CD14-positive monocyte (primary cell): Measurements from ENCODE around the gene CAPN14. TPM values are rescaled to one million over a fixed set of nuclear protein-coding genes. Genes with fewer than 3 reads are reported as not detected.
A peak's percentile ranks its signal among the peaks of the same experiment; 100 is the strongest.

Experiments
- DNase-seq, 3 donors: peaks; one replicate each; pipeline ENCODE4 v3.0.0-alpha.2; 2011 to 2022
- H2AFZ ChIP-seq: 2 replicates; pipeline ENCODE4 v1.6.0; 2012; ENCODE audit warnings: mild to moderate bottlenecking, low read depth, low read length, inconsistent platforms; ENCODE audit not compliant: insufficient read depth, poor library complexity, severe bottlenecking
- H3K27ac ChIP-seq, 2 donors: 1 replicate in 1 of 2; 2 replicates in 1 of 2; pipeline ENCODE4 v1.5.1; 2012 to 2013; ENCODE audit warnings: low read length in 2 of 2, control low read depth in 1 of 2, inconsistent platforms in 1 of 2, low read depth in 1 of 2, mild to moderate bottlenecking in 1 of 2
- H3K27me3 ChIP-seq, 2 donors: one replicate each; pipeline versions ENCODE4 v1.6.0 to v1.6.1; 2011 to 2013; ENCODE audit warnings: low read length in 2 of 2; ENCODE audit not compliant: control insufficient read depth in 2 of 2, insufficient read depth in 2 of 2
- H3K36me3 ChIP-seq, 2 donors: replicated peaks in 1 of 2; 1 replicate in 1 of 2; 2 replicates in 1 of 2; pipeline versions ENCODE4 v1.5.1 to v1.6.1; 2012 to 2013; ENCODE audit warnings: low read length in 2 of 2, control low read depth in 1 of 2, inconsistent platforms in 1 of 2, mild to moderate bottlenecking in 1 of 2; ENCODE audit not compliant: insufficient read depth in 2 of 2, control insufficient read depth in 1 of 2
- H3K4me1 ChIP-seq, 2 donors: 1 replicate in 1 of 2; 2 replicates in 1 of 2; pipeline versions ENCODE4 v1.5.1 to v1.6.1; 2012 to 2013; ENCODE audit warnings: low read length in 2 of 2, control low read depth in 1 of 2, inconsistent platforms in 1 of 2, mild to moderate bottlenecking in 1 of 2, moderate library complexity in 1 of 2; ENCODE audit not compliant: insufficient read depth in 2 of 2, control insufficient read depth in 1 of 2
- H3K4me2 ChIP-seq: replicated peaks from 2 replicates; pipeline ENCODE3; 2012; ENCODE audit warnings: low read length, moderate library complexity, mild to moderate bottlenecking; ENCODE audit not compliant: poor library complexity, severe bottlenecking; ENCODE audit errors: extremely low read depth
- H3K4me3 ChIP-seq, 3 experiments: fragments of 200-600 bp in 1 of 3; sonication (generic) in 1 of 3; replicated peaks in 1 of 3; 1 replicate in 2 of 3; 2 replicates in 1 of 3; pipeline ENCODE4 v1.5.1; 2011 to 2013; ENCODE audit warnings: low read length in 3 of 3, mild to moderate bottlenecking in 3 of 3, control low read depth in 2 of 3, low read depth in 2 of 3, inconsistent platforms in 1 of 3, moderate library complexity in 1 of 3
- H3K79me2 ChIP-seq: 2 replicates; pipeline ENCODE4 v1.6.0; 2012; ENCODE audit warnings: mild to moderate bottlenecking, control low read depth, inconsistent platforms, low read length, moderate library complexity; ENCODE audit not compliant: insufficient read depth
- H3K9ac ChIP-seq: 2 replicates; pipeline ENCODE4 v1.6.0; 2017; ENCODE audit warnings: low read length, mild to moderate bottlenecking; ENCODE audit not compliant: insufficient read depth, poor library complexity, severe bottlenecking
- H3K9me3 ChIP-seq, 2 donors: replicated peaks in 1 of 2; 1 replicate in 1 of 2; 2 replicates in 1 of 2; pipeline versions ENCODE4 v1.5.1 to v1.6.1; 2012 to 2013; ENCODE audit warnings: low read length in 2 of 2, control low read depth in 1 of 2; ENCODE audit not compliant: control insufficient read depth in 1 of 2, insufficient read depth in 1 of 2
- H4K20me1 ChIP-seq: 2 replicates; pipeline ENCODE4 v1.6.0; 2012; ENCODE audit warnings: mild to moderate bottlenecking, low read length, control low read depth, moderate library complexity; ENCODE audit not compliant: insufficient read depth
- H3K27ac Mint-ChIP-seq, 7 donors: one replicate each; pipeline ENCODE4 v1.8.0; 2020; ENCODE audit warnings: mild to moderate bottlenecking in 7 of 7, mixed read lengths in 7 of 7, moderate library complexity in 6 of 7, inconsistent platforms in 2 of 7
- H3K27me3 Mint-ChIP-seq, 3 donors: one replicate each; pipeline ENCODE4 v1.8.0; 2021 to 2022; ENCODE audit warnings: low read depth in 3 of 3, mild to moderate bottlenecking in 3 of 3, mixed read lengths in 3 of 3, moderate library complexity in 3 of 3, inconsistent platforms in 1 of 3
- H3K36me3 Mint-ChIP-seq, 2 donors: one replicate each; pipeline ENCODE4 v1.8.0; 2020; ENCODE audit warnings: mixed read lengths in 2 of 2, inconsistent platforms in 1 of 2, mild to moderate bottlenecking in 1 of 2
- H3K4me1 Mint-ChIP-seq: one replicate; pipeline ENCODE4 v1.8.0; 2020; ENCODE audit warnings: mild to moderate bottlenecking, mixed read lengths
- H3K4me3 Mint-ChIP-seq, 2 donors: one replicate each; pipeline ENCODE4 v1.8.0; 2020; ENCODE audit warnings: mild to moderate bottlenecking in 2 of 2, mixed read lengths in 2 of 2, moderate library complexity in 1 of 2
- H3K9me3 Mint-ChIP-seq, 7 donors: one replicate each; pipeline ENCODE4 v1.8.0; 2020 to 2022; ENCODE audit warnings: mixed read lengths in 7 of 7, mild to moderate bottlenecking in 6 of 7, moderate library complexity in 6 of 7, inconsistent platforms in 2 of 7
- CTCF ChIP-seq: fragments of 200-600 bp; IDR thresholded peaks from one replicate; pipeline ENCODE4 v1.8.0; 2022; ENCODE audit warnings: antibody characterized with exemption, mild to moderate bottlenecking
- WGBS: methylation state at CpG from one replicate; pipeline ENCODE4 v1.1.5; 2013; ENCODE audit warnings: missing lambda C conversion rate; ENCODE audit not compliant: insufficient coverage; 5-methylcytosine and 5-hydroxymethylcytosine counted together
- intact Hi-C, 2 donors: fragments of 100-400 bp; cut with micrococcal nuclease; formaldehyde crosslinking; loops; one replicate each; pipeline versions ENCODE4 v1.15.0 to v1.15.1; 2023
- polyA plus RNA-seq, 3 donors: library from polyadenylated mRNA; depleted of rRNA in 1 of 3; unstranded in 2 of 3; stranded (reverse) in 1 of 3; fragments of 300-500 nt in 2 of 3; fragments of >200 nt in 1 of 3; fragmentation: Illumina TruSeq in 2 of 3; gene quantifications; 1 replicate in 2 of 3; 2 replicates in 1 of 3; pipeline ENCODE4 v1.2.3, GENCODE V29; 2012 to 2021

CAPN14 gene
- polyA plus RNA-seq, 3 donors = not detected

- no peaks in the 10 kb centered on the region for H4K20me1 ChIP-seq
- Mint-ChIP-seq H3K4me1 (peaks cover 4% of the 10 kb centered on the region), H3K36me3 (no peaks in the 10 kb centered on the region), H3K27me3 (peaks cover 0 to 2% (median 0%) of the 10 kb centered on the region in 3 donors), H3K9me3 (no peaks in the 10 kb centered on the region), H3K27ac (no peak overlapping the region), H3K4me3 (no peak overlapping the region)
- no peaks in the 10 kb centered on the region for H3K79me2 ChIP-seq
- H3K27me3 ChIP-seq = no peaks in the 10 kb centered on the region
- no peak for DNase-seq
- no peaks in the 10 kb centered on the region for H3K4me1 ChIP-seq
- H3K4me2 ChIP-seq = no peak overlapping the region
- H3K27ac ChIP-seq = no peak overlapping the region
- H3K4me3 ChIP-seq = no peak overlapping the region
- H3K9ac ChIP-seq = no peak overlapping the region
- no peaks in the 10 kb centered on the region for H3K9me3 ChIP-seq
- no peaks in the 10 kb centered on the region for H3K36me3 ChIP-seq
- H2AFZ ChIP-seq = peak overlapping the region; percentile 59
- intact Hi-C loops = no loop called here
- TF ChIP-seq CTCF = no peak
- WGBS = 83% methylated on average over 1 of the region's 6 CpGs
Observed at GRCh38 chr2:31204783-31205182, 12.5 kb downstream of the CAPN14 start.

GRCh38 chr2:31203916-31204315 is 13.4 kb downstream of the CAPN14 start:
- DNase-seq = no peak
- no peaks in the 10 kb centered on the region for H3K36me3 Mint-ChIP-seq

More at GRCh38 chr2:31203916-31204315, 13.4 kb downstream of the CAPN14 start:
- Mint-ChIP-seq H3K9me3 (peaks cover 0 to 3% (median 0%) of the 10 kb centered on the region in 7 donors), H3K27ac (no peak overlapping the region), H3K4me1 (peaks cover 4% of the 10 kb centered on the region), H3K4me3 (no peak overlapping the region), H3K27me3 (peaks cover 0 to 2% (median 0%) of the 10 kb centered on the region in 3 donors)
- Histone ChIP-seq H3K36me3 (no peaks in the 10 kb centered on the region), H2AFZ (no peak overlapping the region), H4K20me1 (no peaks in the 10 kb centered on the region), H3K4me2 (no peak overlapping the region), H3K9me3 (no peaks in the 10 kb centered on the region), H3K27ac (no peak overlapping the region), H3K9ac (no peak overlapping the region), H3K4me1 (no peaks in the 10 kb centered on the region), H3K79me2 (no peaks in the 10 kb centered on the region), H3K27me3 (no peaks in the 10 kb centered on the region), H3K4me3 (no peak overlapping the region)
- TF ChIP-seq CTCF = no peak
- intact Hi-C loops = no loop called here
